GM21423 (cell line): ENCODE data around the gene GALNT1.

Source experiments
- ATAC-seq: cut with Tn5 transposase; IDR thresholded peaks from one replicate; pipeline ENCODE4 v1.9.1; 2021; ENCODE audit warnings: mild to moderate bottlenecking, moderate library complexity; ENCODE audit not compliant: unreplicated experiment

GALNT1 gene

DNA sequence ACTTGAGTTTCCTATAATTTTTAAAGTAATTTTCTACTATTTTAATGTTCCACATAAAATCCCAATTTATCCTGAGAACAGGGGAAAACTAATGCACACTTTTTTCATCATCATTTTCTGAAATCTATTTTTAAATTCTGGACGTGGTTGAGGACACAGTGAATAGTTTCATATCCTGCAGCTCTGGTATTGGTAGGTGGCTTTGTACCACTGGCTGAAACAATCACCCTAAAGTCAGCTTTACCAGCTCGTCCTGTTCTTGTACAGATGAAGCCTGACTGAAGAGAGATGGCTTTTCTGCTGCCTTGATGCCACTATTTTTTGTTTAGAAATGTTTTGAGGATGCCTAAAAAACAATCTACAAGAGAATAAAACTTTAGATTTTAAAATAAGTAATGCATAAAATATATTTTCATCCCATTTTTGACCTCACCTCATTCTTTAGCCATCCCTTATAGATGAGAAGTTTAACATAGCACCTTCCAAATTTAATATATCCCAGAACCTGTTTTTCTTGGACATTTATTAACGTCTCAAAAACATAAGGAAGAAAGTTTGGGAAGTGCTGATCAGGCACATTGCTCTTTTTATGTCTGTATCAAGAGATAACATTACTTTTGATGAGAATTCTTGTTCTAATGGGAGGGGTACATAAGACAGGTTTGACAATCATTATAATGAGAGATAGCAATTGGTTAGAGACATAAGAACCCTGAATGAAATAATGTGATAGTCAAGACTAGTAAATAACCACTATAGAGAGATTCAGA is 80.9 kb downstream of the GALNT1 start:
- peak; percentile 81 for ATAC-seq

- no peak for ATAC-seq
Observed at GRCh38 chr18:35671966-35672603, 90.5 kb downstream of the GALNT1 start.

DNA sequence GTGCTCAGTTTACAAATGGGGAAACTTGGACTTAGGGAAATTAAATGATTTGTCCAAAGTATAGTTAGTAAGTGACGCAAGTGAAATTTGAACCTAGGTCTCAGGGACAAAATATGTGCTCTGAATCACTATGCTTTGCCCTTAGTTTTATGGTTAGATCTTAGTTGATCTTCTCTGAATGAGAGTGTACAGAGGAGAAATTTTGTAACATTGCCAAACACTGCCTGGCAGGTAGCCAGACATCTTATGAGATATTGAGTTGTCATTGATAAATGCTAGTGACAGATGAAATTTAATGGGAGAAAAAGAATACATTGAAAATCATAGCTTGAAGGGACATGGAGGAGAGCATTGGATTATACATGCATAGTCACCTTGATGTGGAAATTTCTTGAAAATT is 91.4 kb downstream of the GALNT1 start:
- ATAC-seq = no peak

GRCh38 chr18:35673682-35674081 is 92.1 kb downstream of the GALNT1 start:
- no peak for ATAC-seq

DNA sequence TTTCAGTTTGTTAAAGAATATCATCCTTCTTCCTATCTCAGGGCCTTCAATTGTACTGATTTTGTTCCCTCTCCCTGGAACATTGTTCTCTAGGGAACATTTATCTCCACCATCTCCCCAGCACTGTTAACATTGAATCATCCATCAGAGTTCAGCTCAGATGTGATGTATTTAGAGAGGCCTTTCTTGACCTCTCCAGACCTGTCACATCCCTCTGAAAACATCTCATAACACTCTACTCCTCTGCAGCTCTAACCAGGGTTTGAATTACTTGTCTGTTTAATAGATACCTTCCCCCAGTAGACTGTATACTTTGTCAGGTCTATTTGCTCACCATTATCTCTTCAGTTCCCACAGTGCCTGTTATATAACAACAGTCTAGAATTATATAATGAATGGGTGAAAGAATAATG is 98.6 kb downstream of the GALNT1 start:
- ATAC-seq = no peak

DNA sequence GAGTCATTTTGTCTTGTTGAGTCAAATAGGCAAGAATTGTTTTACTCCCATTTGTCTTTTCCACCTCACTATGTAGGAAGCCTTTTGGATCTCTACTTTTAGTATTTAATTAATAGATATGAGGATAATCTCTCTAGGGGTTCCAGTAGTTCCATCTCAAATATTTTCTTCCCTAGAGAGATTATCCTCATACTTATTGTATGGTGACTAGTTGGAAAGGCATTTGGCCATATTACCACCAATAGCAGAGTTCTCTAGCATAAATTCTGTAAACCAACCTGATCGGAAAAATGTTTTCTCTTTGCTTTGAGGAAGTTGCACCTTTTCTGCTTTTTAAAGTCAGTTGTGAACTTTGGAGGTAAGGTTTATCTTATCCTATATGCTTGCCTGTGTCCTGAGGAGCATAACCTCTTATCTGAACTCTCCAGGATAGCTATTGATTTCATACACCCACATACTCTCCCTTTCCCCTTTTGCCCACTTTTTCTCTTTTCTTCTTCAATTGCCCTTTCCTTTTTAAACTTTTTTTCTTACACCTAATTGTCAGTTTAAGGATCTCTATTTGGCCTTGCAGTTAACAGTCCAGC is 100.8 kb downstream of the GALNT1 start:
- ATAC-seq = no peak

DNA sequence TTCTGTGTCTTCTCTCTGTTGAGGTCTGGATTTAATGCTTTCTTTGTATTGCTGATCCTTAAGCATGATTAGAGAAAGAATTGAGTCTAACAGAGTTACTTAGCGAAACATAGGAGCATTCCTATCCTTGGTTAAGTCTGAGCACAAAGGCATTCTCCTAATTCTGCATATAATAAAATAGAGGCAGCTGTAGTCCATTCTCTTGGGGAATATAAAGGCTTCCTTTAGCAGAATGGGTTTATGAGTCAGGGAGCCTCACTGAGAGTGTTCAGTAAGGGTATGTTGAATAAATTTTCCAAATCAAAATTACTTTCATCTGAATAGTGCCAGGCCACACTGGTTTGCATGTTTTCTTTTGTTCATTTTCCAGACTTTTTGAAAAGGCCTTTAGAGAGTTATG is 101.5 kb downstream of the GALNT1 start:
- ATAC-seq = no peak

DNA sequence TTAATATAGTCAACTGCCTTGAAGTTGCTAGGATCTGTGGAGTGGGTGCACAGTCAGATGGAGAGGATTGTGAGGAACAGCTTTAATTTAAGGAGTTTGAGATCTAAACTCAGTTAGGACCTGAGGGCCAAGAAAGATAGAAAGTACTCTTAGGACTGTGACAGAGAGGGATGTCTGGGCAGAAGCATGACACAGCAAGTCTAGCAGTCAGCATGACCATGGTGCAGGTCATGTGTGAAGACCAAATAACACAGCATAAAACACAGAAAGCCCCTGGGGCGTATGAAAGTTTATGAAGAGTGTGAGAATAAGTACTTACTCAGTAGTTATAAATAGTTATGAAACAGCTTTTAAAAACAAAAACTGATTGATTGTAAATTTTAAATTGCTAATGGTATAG is 107.2 kb downstream of the GALNT1 start:
- ATAC-seq = peak; percentile 79

- no peak for ATAC-seq
Observed at GRCh38 chr18:35689728-35690127, 108.2 kb downstream of the GALNT1 start.

DNA sequence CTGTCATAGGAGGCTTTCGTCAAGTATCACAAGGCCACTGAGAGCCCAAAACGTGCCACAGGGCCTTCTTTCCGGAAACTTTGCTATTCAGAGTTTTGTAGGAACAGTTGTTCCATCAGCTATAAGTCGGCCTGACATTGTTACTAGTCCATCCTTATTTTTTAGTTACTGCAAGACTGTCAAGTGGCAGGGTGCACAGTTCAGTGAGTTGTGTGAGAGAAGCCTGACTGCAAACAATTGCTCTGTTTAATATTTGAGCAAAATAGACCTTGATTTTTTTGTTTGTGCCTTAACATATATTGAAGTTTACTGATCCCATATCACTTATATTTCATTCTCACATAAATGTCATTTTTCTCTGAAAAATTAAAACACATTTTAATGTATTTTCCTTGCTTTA is 110.1 kb downstream of the GALNT1 start:
- ATAC-seq = no peak

- no peak for ATAC-seq
Observed at GRCh38 chr18:35692866-35693265, 111.3 kb downstream of the GALNT1 start.

DNA sequence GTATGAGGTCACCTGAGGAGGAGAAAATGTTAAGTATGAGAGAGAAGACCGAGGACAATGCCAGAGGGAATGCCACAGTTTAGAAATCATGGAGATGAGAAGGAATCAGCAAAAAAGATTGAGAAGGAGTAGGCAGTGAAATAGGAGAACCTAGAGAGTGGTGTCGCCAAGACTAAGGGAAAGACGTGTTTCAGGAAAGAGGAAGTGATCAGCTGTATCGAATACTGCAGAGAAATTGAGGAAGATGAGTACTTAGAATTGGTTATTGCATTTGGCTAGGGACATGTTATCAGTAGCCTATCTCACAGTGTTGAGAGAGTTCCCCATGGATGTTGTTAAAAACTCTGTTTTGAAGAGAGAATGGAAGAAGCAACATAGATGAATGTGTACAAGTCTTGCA is 112.3 kb downstream of the GALNT1 start:
- ATAC-seq = no peak

GRCh38 chr18:35694808-35695207 is 113.3 kb downstream of the GALNT1 start:
- no peak for ATAC-seq

DNA sequence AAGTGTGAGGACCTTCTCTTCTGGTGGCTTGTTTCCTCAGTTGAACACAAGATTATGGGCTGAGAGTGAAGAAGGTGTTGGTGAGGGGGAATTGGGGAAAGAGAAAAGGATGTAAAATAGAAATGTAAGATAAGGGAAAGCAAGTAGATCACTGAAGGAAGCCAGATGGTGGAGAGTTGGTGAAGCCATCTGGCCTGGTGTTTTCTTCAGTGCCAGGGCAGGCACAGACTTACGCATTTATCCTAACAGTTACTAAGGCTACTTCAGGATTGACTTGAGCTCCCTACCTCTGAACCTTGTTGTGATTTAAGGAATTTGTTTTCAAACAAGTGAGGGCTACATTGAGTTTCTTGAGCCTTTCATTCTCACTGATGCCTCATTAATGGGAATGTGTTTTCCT is 113.8 kb downstream of the GALNT1 start:
- ATAC-seq = no peak

- ATAC-seq = no peak
Observed at GRCh38 chr18:35695803-35696202, 114.3 kb downstream of the GALNT1 start.

GRCh38 chr18:35696307-35696706 is 114.8 kb downstream of the GALNT1 start:
- ATAC-seq = no peak

DNA sequence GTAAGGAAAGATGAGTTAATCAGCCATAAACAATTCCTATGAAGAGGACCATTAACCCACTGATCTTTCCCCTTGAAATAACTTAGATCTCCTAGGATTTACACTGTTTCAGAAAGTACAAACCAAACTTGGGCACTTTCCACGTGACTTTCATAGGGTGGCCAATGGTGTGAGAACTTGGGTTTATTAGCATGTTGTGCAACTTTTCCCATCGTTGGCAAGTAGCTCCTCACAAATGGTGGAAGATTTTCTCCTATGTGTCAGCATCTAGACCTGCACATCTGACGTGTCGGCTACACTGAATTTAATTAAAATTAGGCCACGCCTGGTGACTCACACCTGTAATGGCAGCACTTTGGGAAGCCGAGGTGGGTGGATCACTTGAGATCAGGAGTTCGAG is 116.3 kb downstream of the GALNT1 start:
- no peak for ATAC-seq

- no peak for ATAC-seq
Observed at GRCh38 chr18:35703043-35703688, 121.6 kb downstream of the GALNT1 start.

- no peak for ATAC-seq
Observed at GRCh38 chr18:35705988-35706387, 124.4 kb downstream of the GALNT1 start.

- no peak for ATAC-seq
Observed at GRCh38 chr18:35707247-35707646, 125.7 kb downstream of the GALNT1 start.

DNA sequence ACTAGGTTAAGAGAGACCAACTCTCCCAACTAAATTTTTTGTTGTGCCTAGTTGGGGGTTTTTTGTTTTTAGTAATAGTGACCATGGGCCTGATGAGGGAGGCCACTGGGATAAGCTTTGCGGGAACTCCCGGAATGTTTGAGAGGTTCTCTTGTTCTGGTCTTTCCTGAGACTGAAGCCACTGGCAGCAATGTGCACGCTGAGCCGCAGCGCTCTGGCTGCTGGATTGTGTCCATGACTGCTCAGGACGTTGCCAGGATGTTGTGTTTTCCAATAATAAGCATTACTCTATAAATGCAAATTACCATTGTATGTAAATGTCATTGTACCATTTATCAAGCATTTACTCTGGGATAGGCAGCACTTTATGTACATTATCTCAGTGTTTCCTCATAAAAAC is 126.1 kb downstream of the GALNT1 start:
- ATAC-seq = no peak

DNA sequence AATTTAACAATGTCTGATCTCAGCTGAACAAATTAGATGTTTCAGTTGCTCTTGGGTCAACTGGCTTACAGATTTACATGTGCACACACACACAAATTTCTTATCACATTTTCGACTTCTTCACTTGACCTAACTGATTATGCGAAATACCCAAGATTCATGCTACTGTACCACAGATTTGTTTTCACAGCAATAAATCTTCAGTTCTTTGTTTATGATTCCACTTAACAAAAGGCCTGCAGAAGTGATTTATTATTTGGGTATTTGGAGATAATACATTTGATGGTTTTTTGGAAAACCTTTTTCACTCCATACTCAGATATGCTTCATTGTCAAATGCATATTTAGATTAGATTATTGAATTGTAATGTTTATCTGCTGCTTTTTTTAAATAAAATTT is 129.0 kb downstream of the GALNT1 start:
- ATAC-seq = no peak
